ENCODE data around the gene NFIA.

NFIA gene

DNA sequence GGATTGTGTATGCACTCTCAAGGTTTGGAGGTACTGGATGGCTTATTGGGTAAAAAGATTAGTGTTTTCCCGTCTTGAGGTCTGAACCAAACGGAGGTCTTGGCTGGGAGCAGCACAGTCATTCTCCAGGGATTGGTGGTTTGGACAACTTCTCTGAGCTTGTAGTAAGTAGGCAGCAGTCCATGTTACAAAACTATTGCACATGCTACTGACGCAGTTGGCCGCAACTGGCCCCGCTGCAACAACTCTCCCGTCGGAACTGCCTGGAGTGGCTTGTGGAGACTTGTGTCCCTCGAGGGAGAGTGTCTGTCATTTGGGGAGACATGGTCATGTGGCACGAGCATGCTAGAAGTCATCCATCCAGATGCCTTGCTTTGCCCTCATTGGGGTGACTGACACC, 366.6 kb downstream of the NFIA start:
- Histone ChIP-seq H4K20me1 (ENCODE audit: insufficient read depth) (no peaks in the 10 kb centered on the region), H3K9ac (no peak overlapping the region), H3K27me3 (ENCODE audit: insufficient read depth, low read depth) (no peaks in the 10 kb centered on the region), H2AFZ (ENCODE audit: low read depth) (no peak overlapping the region), H3K79me2 (ENCODE audit: insufficient read depth, low read depth) (no peaks in the 10 kb centered on the region), H3K36me3 (ENCODE audit: insufficient read depth) (no peaks in the 10 kb centered on the region), H3K27ac (no peak overlapping the region), H3K4me3 (IDR thresholded peaks at IDR 0.05; ENCODE audit: insufficient read depth, low read depth, low read length) (no peak overlapping the region), H3K4me2 (no peak overlapping the region), H3K4me1 (ENCODE audit: low read depth, poor library complexity, severe bottlenecking) (peaks cover 30% of the 10 kb centered on the region)
- TF ChIP-seq, protein P1, sequence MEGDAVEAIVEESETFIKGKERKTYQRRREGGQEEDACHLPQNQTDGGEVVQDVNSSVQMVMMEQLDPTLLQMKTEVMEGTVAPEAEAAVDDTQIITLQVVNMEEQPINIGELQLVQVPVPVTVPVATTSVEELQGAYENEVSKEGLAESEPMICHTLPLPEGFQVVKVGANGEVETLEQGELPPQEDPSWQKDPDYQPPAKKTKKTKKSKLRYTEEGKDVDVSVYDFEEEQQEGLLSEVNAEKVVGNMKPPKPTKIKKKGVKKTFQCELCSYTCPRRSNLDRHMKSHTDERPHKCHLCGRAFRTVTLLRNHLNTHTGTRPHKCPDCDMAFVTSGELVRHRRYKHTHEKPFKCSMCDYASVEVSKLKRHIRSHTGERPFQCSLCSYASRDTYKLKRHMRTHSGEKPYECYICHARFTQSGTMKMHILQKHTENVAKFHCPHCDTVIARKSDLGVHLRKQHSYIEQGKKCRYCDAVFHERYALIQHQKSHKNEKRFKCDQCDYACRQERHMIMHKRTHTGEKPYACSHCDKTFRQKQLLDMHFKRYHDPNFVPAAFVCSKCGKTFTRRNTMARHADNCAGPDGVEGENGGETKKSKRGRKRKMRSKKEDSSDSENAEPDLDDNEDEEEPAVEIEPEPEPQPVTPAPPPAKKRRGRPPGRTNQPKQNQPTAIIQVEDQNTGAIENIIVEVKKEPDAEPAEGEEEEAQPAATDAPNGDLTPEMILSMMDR (conservative IDR thresholded peaks at IDR 0.05; ENCODE audit: low read depth, low read length) = no peak

DNA sequence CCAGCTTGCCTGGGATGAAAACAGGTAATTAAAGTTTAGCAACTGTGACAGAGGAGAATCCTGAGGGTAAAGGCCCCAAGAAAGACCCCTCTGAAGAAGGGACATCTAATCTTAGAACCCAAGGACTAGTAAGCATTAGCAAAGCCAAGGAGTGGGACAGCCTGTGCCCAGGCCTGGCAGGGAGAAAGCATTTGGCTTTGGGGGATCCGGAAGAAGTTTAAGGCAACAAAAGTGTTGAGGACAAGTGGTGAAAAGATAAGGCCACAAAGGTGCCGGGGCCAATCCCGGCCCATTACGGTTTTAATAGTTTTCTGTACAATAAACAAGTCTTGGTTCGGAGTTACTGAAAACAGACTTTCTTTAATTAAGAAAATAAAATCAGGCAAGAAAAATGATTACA, 367.0 kb downstream of the NFIA start:
- Histone ChIP-seq H3K27me3 (ENCODE audit: insufficient read depth, low read depth) (no peaks in the 10 kb centered on the region), H3K36me3 (ENCODE audit: insufficient read depth) (no peaks in the 10 kb centered on the region), H3K27ac (no peak overlapping the region), H3K79me2 (ENCODE audit: insufficient read depth, low read depth) (no peaks in the 10 kb centered on the region), H3K4me2 (no peak overlapping the region), H2AFZ (ENCODE audit: low read depth) (no peak overlapping the region), H4K20me1 (ENCODE audit: insufficient read depth) (no peaks in the 10 kb centered on the region), H3K9ac (no peak overlapping the region), H3K4me1 (ENCODE audit: low read depth, poor library complexity, severe bottlenecking) (peaks cover 35% of the 10 kb centered on the region), H3K4me3 (IDR thresholded peaks at IDR 0.05; ENCODE audit: insufficient read depth, low read depth, low read length) (no peak overlapping the region)
- TF ChIP-seq, protein P1 (conservative IDR thresholded peaks at IDR 0.05; ENCODE audit: low read depth, low read length) = no peak

DNA sequence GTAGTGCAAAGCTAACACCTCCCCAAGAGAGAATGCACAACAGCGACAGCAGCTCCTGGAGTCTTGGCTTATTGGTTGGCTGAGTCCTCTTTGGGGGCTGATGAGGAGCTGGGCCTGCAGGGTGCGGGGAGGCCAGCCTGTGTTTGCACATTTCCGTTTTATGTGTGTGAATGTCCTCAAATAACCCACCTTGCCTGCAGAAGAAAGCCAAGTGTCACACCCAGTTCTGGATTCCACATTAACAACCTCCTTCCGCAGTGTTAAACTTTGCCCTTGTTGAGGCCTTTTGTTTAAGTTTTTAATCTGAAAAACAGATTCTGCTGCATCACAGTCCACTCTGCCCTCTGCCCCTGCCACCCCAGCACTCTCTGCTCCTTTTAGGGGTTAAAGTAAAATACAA, 368.1 kb downstream of the NFIA start:
- Histone ChIP-seq H3K27me3 (ENCODE audit: insufficient read depth, low read depth) (no peaks in the 10 kb centered on the region), H3K4me2 (no peak overlapping the region), H3K27ac (no peak overlapping the region), H3K9ac (no peak overlapping the region), H2AFZ (ENCODE audit: low read depth) (no peak overlapping the region), H3K79me2 (ENCODE audit: insufficient read depth, low read depth) (no peaks in the 10 kb centered on the region), H3K36me3 (ENCODE audit: insufficient read depth) (no peaks in the 10 kb centered on the region), H4K20me1 (ENCODE audit: insufficient read depth) (no peaks in the 10 kb centered on the region), H3K4me1 (ENCODE audit: low read depth, poor library complexity, severe bottlenecking) (peaks cover 36% of the 10 kb centered on the region), H3K4me3 (IDR thresholded peaks at IDR 0.05; ENCODE audit: insufficient read depth, low read depth, low read length) (no peak overlapping the region)
- TF ChIP-seq, protein P1 (conservative IDR thresholded peaks at IDR 0.05; ENCODE audit: low read depth, low read length) = no peak

DNA sequence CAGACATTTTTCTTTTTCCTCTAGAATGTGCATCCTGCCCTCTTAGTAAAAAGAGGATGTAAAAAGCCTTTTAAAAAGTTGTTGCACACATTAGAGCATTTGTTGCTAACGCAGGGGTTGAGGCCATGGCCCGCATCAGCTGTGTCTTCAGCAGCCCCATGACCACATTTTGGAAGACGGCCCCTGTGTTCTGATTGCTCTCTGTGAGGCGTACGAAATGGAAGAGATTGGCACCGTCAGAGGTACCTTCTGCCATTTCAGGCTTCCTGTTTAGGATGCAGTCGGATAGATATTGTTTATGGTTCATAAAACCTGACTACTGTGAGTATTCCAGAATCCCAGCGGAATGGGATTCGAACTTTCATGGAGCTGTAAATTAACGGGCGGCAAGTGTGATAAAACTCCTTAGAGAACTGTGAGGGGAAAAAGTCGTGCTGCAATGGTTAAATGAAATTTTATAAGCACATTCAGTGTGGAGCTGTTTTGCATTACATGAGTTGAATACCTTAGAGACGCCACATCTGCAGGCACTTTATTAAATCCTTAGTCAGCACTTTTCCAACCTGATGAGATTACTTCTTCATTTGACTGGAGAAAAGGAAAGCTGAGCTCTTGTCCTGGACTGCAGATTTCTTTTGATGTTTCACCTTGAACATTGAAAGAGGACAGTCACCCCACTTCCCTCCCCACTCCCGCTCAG, 368.7 kb downstream of the NFIA start:
- Histone ChIP-seq H3K4me3 (IDR thresholded peaks at IDR 0.05; ENCODE audit: insufficient read depth, low read depth, low read length) (no peak overlapping the region), H3K27ac (no peak overlapping the region), H3K27me3 (ENCODE audit: insufficient read depth, low read depth) (no peaks in the 10 kb centered on the region), H2AFZ (ENCODE audit: low read depth) (no peak overlapping the region), H3K4me2 (no peak overlapping the region), H3K36me3 (ENCODE audit: insufficient read depth) (no peaks in the 10 kb centered on the region), H3K79me2 (ENCODE audit: insufficient read depth, low read depth) (no peaks in the 10 kb centered on the region), H4K20me1 (ENCODE audit: insufficient read depth) (no peaks in the 10 kb centered on the region), H3K9ac (no peak overlapping the region), H3K4me1 (ENCODE audit: low read depth, poor library complexity, severe bottlenecking) (peaks cover 36% of the 10 kb centered on the region)
- TF ChIP-seq, protein P1 (conservative IDR thresholded peaks at IDR 0.05; ENCODE audit: low read depth, low read length) = no peak
